OCI-LY7 (cell line): Measurements from ENCODE around the gene BDKRB2. TPM values are rescaled to one million over a fixed set of nuclear protein-coding genes. Genes with fewer than 3 reads are reported as not detected.

Source experiments
- BruUV-seq: library from RNA; stranded (reverse); fragments of 400-500 nt; replicated peaks from 2 replicates; lab custom pipeline; 2021; lab: Mats Ljungman, UMichigan
- CTCF ChIA-PET: fragments of 300-600 bp; sonication (Branson Sonifier 250); formaldehyde crosslinking; loops from one replicate; lab custom pipeline; 2022; ENCODE audit warnings: antibody characterized with exemption; ENCODE audit not compliant: unreplicated experiment; lab: Charles Lee
- POLR2A ChIA-PET: fragments of 300-600 bp; sonication (Branson Sonifier 250); formaldehyde crosslinking; loops from one replicate; lab custom pipeline; 2022; ENCODE audit warnings: antibody characterized with exemption; lab: Charles Lee
- DNase-seq: peaks from one replicate; pipeline ENCODE4 v3.0.0-alpha.2; 2015; ENCODE audit warnings: low spot score
- H2AFZ ChIP-seq: fragments of 200-600 bp; sonication (generic), shearing (Covaris generic); 2 replicates; pipeline ENCODE4 v1.6.1; 2014; ENCODE audit warnings: mild to moderate bottlenecking, antibody characterized with exemption, low read length, moderate library complexity
- H3K27ac ChIP-seq: fragments of 200-600 bp; sonication (generic); 2 replicates; pipeline ENCODE4 v1.5.1; 2014; ENCODE audit warnings: mixed run types, low read depth, mild to moderate bottlenecking, moderate library complexity, low read length, inconsistent platforms; ENCODE audit not compliant: poor library complexity, severe bottlenecking
- H3K36me3 ChIP-seq: fragments of 200-600 bp; sonication (generic); 2 replicates; pipeline ENCODE4 v1.6.1; 2014; ENCODE audit warnings: mild to moderate bottlenecking, antibody characterized with exemption, low read length, moderate library complexity, mixed read lengths; ENCODE audit not compliant: insufficient read depth
- H3K4me1 ChIP-seq: fragments of 200-600 bp; sonication (generic); 2 replicates; pipeline ENCODE4 v1.5.1; 2014; ENCODE audit warnings: mild to moderate bottlenecking, low read length; ENCODE audit not compliant: insufficient read depth, poor library complexity, severe bottlenecking
- H3K4me2 ChIP-seq: fragments of 200-600 bp; sonication (generic); 2 replicates; pipeline ENCODE4 v1.6.1; 2014; ENCODE audit warnings: mild to moderate bottlenecking, low read length
- H3K4me3 ChIP-seq: fragments of 200-600 bp; sonication (generic); 2 replicates; pipeline ENCODE4 v1.5.1; 2014; ENCODE audit warnings: mild to moderate bottlenecking, low read depth, low read length; ENCODE audit not compliant: poor library complexity, severe bottlenecking
- H3K79me2 ChIP-seq: fragments of 200-600 bp; sonication (generic); 2 replicates; pipeline ENCODE4 v1.6.1; 2016; ENCODE audit warnings: low read depth, mild to moderate bottlenecking, low read length, moderate library complexity, mixed read lengths; ENCODE audit not compliant: insufficient read depth
- H3K9me2 ChIP-seq: fragments of 200-600 bp; sonication (generic); 2 replicates; pipeline ENCODE4 v1.6.1; 2016; ENCODE audit warnings: mild to moderate bottlenecking, low read length, mixed read lengths; ENCODE audit not compliant: insufficient read depth
- H3K9me3 ChIP-seq: fragments of 200-600 bp; sonication (generic); 2 replicates; pipeline ENCODE4 v1.6.1; 2014; ENCODE audit warnings: mild to moderate bottlenecking, mixed run types, low read length, mixed read lengths
- H4K20me1 ChIP-seq: fragments of 200-600 bp; sonication (generic); 2 replicates; pipeline ENCODE4 v1.6.1; 2014; ENCODE audit warnings: mild to moderate bottlenecking, antibody characterized with exemption, low read length, moderate library complexity, mixed read lengths; ENCODE audit not compliant: insufficient read depth
- EZH2phosphoT487 ChIP-seq: fragments of 200-600 bp; sonication (generic); IDR thresholded peaks from 2 replicates; pipeline ENCODE4 v1.6.1; 2018; ENCODE audit warnings: low read depth, borderline replicate concordance, mild to moderate bottlenecking, mixed run types, antibody characterized with exemption, low read length, moderate library complexity, mixed read lengths
- intact Hi-C: fragments of 100-400 bp; cut with micrococcal nuclease; formaldehyde crosslinking; loops from one replicate; pipeline ENCODE4 v1.10.0; 2022; ENCODE audit not compliant: unreplicated experiment
- total RNA-seq, 2 experiments: library from RNA; depleted of rRNA in 1 of 2; stranded (reverse); fragments of >200 nt in 1 of 2; shearing (Covaris generic) in 1 of 2; gene quantifications; 2 replicates each; pipeline ENCODE4 v1.2.3, GENCODE V29; 2014 to 2022
- TF ChIP-seq, protein P1 (sequence below): fragments of 200-600 bp; sonication (generic); conservative IDR thresholded peaks from 2 replicates; pipeline ENCODE4 v1.5.1; 2014; ENCODE audit warnings: mild to moderate bottlenecking, antibody characterized with exemption, low read length, moderate library complexity, mixed read lengths

Gene BDKRB2
- total RNA-seq, 2 experiments from 2014 or later = 0.17 TPM; not detected in 1

DNA sequence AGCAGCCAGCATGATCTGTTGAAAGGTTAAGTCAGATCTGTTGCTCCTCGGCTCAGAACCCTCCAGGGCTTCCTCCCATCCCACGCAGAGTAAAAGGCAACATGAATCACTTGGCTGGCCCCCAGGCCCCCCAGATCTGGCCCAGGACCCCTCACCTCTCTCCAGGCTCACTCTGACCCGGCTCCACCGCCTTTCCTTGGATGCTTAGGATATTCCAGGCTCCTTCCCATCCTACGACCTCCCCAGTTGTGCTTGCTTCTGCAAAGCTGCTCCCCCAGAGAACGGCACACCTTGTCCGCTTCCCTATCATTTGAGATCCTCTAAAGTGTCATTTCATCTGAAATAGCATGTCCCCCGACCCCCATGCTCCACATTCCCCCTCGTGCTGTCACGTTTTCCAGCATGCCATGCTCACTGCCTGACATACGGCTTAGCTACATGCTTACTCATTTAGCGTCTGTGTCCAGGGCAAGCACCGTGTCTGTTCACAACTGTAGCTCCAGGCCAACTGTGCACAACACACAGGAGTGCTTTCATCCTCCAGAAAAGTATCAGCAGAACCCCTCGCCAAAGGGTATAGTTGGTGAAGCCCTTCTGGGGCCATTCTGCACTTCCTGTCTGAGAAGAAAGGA is 33.6 kb upstream of the BDKRB2 start:
- Histone ChIP-seq H4K20me1 (no peaks in the 10 kb centered on the region), H3K4me2 (no peak overlapping the region), H3K36me3 (no peaks in the 10 kb centered on the region), H3K9me3 (no peaks in the 10 kb centered on the region), H2AFZ (no peak overlapping the region), H3K9me2 (no peaks in the 10 kb centered on the region), H3K27ac (no peak overlapping the region), H3K79me2 (no peaks in the 10 kb centered on the region), H3K4me3 (no peak overlapping the region), H3K4me1 (no peaks in the 10 kb centered on the region)
- intact Hi-C loops = no loop called here
- no TSS peak for BruUV-seq
- no peak for DNase-seq
- POLR2A ChIA-PET = interaction anchor here (0.6 kb wide), 1 partner anchor 434 kb away, joined by 3 read pairs; no protein-coding TSS in a partner anchor
- TF ChIP-seq, protein P1, sequence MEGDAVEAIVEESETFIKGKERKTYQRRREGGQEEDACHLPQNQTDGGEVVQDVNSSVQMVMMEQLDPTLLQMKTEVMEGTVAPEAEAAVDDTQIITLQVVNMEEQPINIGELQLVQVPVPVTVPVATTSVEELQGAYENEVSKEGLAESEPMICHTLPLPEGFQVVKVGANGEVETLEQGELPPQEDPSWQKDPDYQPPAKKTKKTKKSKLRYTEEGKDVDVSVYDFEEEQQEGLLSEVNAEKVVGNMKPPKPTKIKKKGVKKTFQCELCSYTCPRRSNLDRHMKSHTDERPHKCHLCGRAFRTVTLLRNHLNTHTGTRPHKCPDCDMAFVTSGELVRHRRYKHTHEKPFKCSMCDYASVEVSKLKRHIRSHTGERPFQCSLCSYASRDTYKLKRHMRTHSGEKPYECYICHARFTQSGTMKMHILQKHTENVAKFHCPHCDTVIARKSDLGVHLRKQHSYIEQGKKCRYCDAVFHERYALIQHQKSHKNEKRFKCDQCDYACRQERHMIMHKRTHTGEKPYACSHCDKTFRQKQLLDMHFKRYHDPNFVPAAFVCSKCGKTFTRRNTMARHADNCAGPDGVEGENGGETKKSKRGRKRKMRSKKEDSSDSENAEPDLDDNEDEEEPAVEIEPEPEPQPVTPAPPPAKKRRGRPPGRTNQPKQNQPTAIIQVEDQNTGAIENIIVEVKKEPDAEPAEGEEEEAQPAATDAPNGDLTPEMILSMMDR = no peak
- no peak for TF ChIP-seq EZH2phosphoT487
- CTCF ChIA-PET = no interaction called here

DNA sequence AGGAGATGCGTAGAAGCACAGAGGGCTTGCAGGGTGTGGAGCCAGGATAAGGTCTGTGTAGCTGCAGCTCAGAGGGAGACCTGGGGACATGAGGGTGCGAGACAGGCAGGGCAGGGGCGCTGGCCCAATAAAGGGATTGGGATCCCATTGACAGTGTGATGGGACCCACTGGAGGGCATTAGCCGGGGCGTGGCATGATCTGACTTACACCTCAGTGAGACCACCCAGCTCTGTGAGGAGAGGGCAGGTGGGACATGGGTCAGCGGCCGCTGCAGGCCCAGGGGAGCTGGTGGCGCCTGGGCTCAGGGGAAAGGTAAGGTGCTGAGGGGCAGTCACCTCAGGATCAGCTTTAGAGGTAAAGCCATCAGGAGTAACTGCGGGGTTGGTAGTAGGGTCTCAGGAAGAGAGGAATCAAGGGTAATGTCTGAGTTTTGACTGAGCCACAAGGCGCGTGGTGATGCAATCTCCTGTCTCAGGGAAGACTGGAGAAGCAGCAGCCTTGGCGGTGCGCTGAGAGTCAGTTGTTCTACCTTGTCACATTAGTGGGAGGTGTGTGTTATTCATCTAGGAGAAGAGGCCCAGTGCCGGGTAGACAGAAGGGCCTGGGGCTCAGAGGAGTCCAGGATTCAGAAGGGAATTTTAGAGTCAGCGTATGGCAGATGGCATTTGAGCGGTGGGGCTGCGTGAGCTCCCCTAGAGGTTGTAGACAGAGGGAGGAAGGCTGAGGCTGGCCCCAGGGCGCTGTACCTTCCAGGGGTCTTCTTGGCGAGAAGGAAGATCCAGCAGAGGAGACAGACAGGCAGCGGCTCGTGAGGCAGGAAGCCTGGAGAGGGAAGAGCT is 30.8 kb upstream of the BDKRB2 start:
- DNase-seq = no peak
- ChIA-PET POLR2A (no interaction called here), CTCF (no interaction called here)
- Histone ChIP-seq H3K4me3 (no peak overlapping the region), H3K4me2 (no peak overlapping the region), H3K9me3 (no peaks in the 10 kb centered on the region), H4K20me1 (no peaks in the 10 kb centered on the region), H3K27ac (no peak overlapping the region), H3K79me2 (no peaks in the 10 kb centered on the region), H2AFZ (no peak overlapping the region), H3K36me3 (no peaks in the 10 kb centered on the region), H3K4me1 (no peaks in the 10 kb centered on the region), H3K9me2 (no peaks in the 10 kb centered on the region)
- TF ChIP-seq, protein P1 = no peak
- TF ChIP-seq EZH2phosphoT487 = no peak
- BruUV-seq = no TSS peak
- intact Hi-C loops = no loop called here

DNA sequence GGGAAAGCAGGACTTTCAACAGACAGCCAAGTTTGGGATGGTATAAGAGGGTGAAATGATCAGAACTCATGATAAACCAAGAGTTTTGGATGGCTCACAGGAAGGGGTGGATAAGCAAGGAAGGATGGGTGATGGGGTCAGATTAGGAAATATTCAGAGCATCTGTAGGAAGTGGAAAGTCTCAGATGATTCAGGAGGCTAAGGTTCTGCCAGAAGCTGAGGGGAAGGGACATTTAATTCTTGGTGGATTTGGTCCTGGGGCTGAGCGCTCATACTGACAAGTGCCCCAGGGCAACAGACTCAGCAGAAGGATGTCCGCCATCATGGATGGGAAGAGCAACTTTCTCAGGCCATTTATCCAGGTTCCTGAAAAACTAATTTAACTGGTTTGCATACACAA is 28.4 kb upstream of the BDKRB2 start:
- intact Hi-C loops = no loop called here
- CTCF ChIA-PET = no interaction called here
- H3K27ac ChIP-seq = no peak overlapping the region
- no peaks in the 10 kb centered on the region for H3K36me3 ChIP-seq
- TF ChIP-seq, protein P1 = no peak
- TF ChIP-seq EZH2phosphoT487 = no peak
- H3K4me2 ChIP-seq = no peak overlapping the region
- DNase-seq = no peak
- H3K79me2 ChIP-seq = no peaks in the 10 kb centered on the region
- H3K9me3 ChIP-seq = no peaks in the 10 kb centered on the region
- BruUV-seq = no TSS peak
- H3K9me2 ChIP-seq = no peaks in the 10 kb centered on the region
- no peaks in the 10 kb centered on the region for H3K4me1 ChIP-seq
- no peaks in the 10 kb centered on the region for H4K20me1 ChIP-seq
- H2AFZ ChIP-seq = no peak overlapping the region
- POLR2A ChIA-PET = no interaction called here
- H3K4me3 ChIP-seq = no peak overlapping the region
